Skeletal muscle satellite cell (primary cell): ENCODE results near the gene PGM2. TPM values are rescaled to one million over a fixed set of nuclear protein-coding genes. Genes with fewer than 3 reads are reported as not detected.
A peak's percentile ranks its signal among the peaks of the same experiment; 100 is the strongest.
"Not testable (repeated sequence)": the region's sequence is repeated elsewhere in the genome, so short reads cannot be mapped to it uniquely, and the experiment has no call there.

Source experiments
- H3K27me3 ChIP-seq: 2 replicates; pipeline ENCODE4 v1.7.0; 2013; ENCODE audit warnings: low read length; ENCODE audit not compliant: control insufficient read depth, insufficient read depth
- H3K36me3 ChIP-seq: 2 replicates; pipeline ENCODE4 v1.7.0; 2013; ENCODE audit warnings: mild to moderate bottlenecking, control low read depth, low read length; ENCODE audit not compliant: insufficient read depth
- H3K4me1 ChIP-seq: 2 replicates; pipeline ENCODE4 v1.7.0; 2013; ENCODE audit warnings: low read length; ENCODE audit not compliant: control insufficient read depth, insufficient read depth
- H3K4me2 ChIP-seq: 2 replicates; pipeline ENCODE4 v1.7.0; 2013; ENCODE audit warnings: mild to moderate bottlenecking, low read length
- H3K4me3 ChIP-seq: 2 replicates; pipeline ENCODE4 v1.7.0; 2013; ENCODE audit warnings: low read length
- H3K9ac ChIP-seq: 2 replicates; pipeline ENCODE4 v1.7.0; 2013; ENCODE audit warnings: mild to moderate bottlenecking, low read depth, low read length, moderate library complexity
- H3K9me3 ChIP-seq: replicated peaks from 2 replicates; pipeline ENCODE4 v1.7.0; 2013; ENCODE audit warnings: mild to moderate bottlenecking, control low read depth, low read length
- total RNA-seq: library from RNA; depleted of rRNA; stranded (reverse); fragments of >200 nt; gene quantifications from 2 replicates; pipeline ENCODE4 v1.2.3, GENCODE V29; 2012; rRNA removed

Gene PGM2
- total RNA-seq: 30.4 and 36.8 TPM in 2 replicates

GRCh38 chr4:37826295-37827029, at the start of gene PGM2:
PGM2 (plus strand) TSS chr4:37826686; CDS start chr4:37826733, 47 bp downstream.
- no peaks in the 10 kb centered on the region for H3K27me3 ChIP-seq

GRCh38 chr4:37779896-37780295, 46.6 kb upstream of the PGM2 start:
- no peaks in the 10 kb centered on the region for H3K9me3 ChIP-seq
- H3K36me3 ChIP-seq: no peaks in the 10 kb centered on the region
- H3K4me3 ChIP-seq: no peak overlapping the region
- no peaks in the 10 kb centered on the region for H3K4me1 ChIP-seq
- H3K27me3 ChIP-seq: peaks cover 33% of the 10 kb centered on the region
- H3K9ac ChIP-seq: no peak overlapping the region
- no peak overlapping the region for H3K4me2 ChIP-seq

More at GRCh38 chr4:37826295-37827029, at the start of gene PGM2:
- H3K9ac ChIP-seq: peak within 1 kb of the TSS; percentile 82
- peak within 1 kb of the TSS; percentile 92 for H3K4me3 ChIP-seq
- H3K4me1 ChIP-seq: peaks cover 7% of the 10 kb centered on the region
- H3K9me3 ChIP-seq: no peaks in the 10 kb centered on the region
- peak within 1 kb of the TSS; percentile 99 for H3K4me2 ChIP-seq
- H3K36me3 ChIP-seq: peaks cover 13% of the 10 kb centered on the region

- Histone ChIP-seq H3K4me3 (no peak overlapping the region), H3K4me2 (no peak overlapping the region), H3K4me1 (no peaks in the 10 kb centered on the region), H3K36me3 (no peaks in the 10 kb centered on the region), H3K9ac (no peak overlapping the region), H3K9me3 (no peaks in the 10 kb centered on the region), H3K27me3 (peaks cover 40% of the 10 kb centered on the region)
Observed at GRCh38 chr4:37780444-37781130, 45.9 kb upstream of the PGM2 start.

DNA sequence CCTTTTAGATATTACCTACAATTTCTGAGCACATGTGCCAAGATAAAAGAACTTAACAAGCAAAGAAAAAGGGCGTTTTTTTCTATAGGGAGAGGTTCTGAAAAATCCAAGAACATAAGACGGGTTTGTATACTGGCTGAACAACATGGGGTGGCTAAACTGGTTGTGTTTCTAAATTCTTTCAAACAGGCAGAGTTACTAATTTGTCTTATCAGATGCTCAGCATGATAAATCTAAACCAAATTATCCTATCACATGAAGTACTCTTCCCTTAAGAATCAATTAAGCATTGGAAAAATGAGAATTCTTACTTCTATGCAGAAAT, 45.4 kb upstream of the PGM2 start:
- Histone ChIP-seq H3K4me3 (no peak overlapping the region), H3K9me3 (no peaks in the 10 kb centered on the region), H3K4me2 (no peak overlapping the region), H3K36me3 (no peaks in the 10 kb centered on the region), H3K4me1 (no peaks in the 10 kb centered on the region), H3K9ac (no peak overlapping the region), H3K27me3 (peaks cover 44% of the 10 kb centered on the region)

GRCh38 chr4:37786267-37786666, 40.2 kb upstream of the PGM2 start:
- not testable (repeated sequence) for H3K9ac ChIP-seq, H3K9me3 ChIP-seq, H3K4me2 ChIP-seq, H3K4me3 ChIP-seq, H3K36me3 ChIP-seq, H3K4me1 ChIP-seq
- peaks cover 50% of the 10 kb centered on the region for H3K27me3 ChIP-seq

DNA sequence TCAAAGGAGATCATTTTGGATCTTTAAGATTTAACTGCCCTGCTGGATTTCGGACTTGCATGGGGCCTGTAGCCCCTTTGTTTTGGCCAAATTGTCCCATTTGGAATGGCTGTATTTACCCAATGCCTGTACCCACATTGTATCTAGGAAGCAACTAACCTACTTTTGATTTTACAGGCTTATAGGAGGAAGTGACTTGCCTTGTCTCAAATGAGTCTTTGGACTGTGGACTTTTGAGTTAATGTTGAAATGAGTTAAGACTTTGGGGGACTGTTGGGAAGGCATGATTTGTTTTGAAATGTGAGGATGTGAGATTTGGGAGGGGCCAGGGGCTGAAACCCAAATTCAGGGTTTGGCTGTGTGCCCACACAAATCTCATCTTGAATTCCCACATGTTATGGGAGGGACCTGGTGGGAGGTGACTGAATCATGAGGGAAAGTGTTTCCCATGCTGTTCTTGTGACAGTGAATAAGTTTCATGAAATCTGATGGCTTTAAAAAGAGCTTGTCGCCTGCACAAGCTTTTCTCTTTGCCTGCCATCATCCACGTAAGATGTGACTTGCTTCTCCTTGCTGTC, 38.5 kb upstream of the PGM2 start:
- not testable (repeated sequence) for H3K4me3 ChIP-seq, H3K36me3 ChIP-seq, H3K4me1 ChIP-seq, H3K4me2 ChIP-seq, H3K9me3 ChIP-seq, H3K9ac ChIP-seq
- peaks cover 47% of the 10 kb centered on the region for H3K27me3 ChIP-seq

DNA sequence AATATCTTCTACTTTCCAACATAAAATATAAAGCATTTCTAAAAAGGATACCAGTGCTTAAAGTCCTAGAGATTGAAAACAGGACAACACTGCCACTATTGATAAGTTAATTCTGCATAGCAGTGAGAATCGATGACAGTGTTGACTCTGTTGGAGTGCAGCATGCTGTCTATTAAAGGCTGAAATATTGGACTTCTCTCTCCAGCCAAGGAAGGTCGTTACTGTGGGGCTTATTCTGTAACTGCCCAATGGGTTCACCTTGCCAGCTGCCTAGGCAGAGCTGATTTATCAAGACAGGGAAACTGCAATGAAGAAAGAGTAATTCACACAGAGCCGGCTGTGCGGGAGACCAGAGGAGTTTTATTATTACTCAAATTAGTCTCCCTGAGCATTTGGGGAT, 37.7 kb upstream of the PGM2 start:
- no peak overlapping the region for H3K9ac ChIP-seq
- H3K4me2 ChIP-seq: no peak overlapping the region
- no peaks in the 10 kb centered on the region for H3K4me1 ChIP-seq
- no peaks in the 10 kb centered on the region for H3K36me3 ChIP-seq
- peaks cover 44% of the 10 kb centered on the region for H3K27me3 ChIP-seq
- no peaks in the 10 kb centered on the region for H3K9me3 ChIP-seq
- no peak overlapping the region for H3K4me3 ChIP-seq

- peaks cover 21% of the 10 kb centered on the region for H3K27me3 ChIP-seq
Observed at GRCh38 chr4:37792241-37792640, 34.2 kb upstream of the PGM2 start.

DNA sequence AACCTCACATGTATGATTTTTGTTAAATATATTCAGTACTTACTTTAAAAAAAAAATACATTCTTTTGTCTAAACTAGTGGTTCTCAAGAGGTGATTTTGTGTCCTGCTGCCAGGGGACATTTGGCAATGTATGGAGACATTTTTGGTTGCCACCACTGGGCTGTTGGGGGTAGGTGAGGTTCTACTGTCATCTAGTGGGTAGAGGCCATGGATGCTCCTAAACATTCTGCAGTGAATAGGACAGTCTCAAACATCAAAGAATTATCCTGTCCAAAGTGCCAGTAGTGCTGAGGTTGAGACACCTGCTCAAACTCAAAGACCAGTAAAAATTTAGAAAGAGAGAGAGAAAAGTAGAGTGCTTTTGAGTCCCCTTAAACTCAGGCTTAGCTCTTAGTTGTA, 32.9 kb upstream of the PGM2 start:
- no peaks in the 10 kb centered on the region for H3K9me3 ChIP-seq
- no peak overlapping the region for H3K4me2 ChIP-seq
- H3K27me3 ChIP-seq: peaks cover 17% of the 10 kb centered on the region
- H3K4me3 ChIP-seq: no peak overlapping the region
- peaks cover 9% of the 10 kb centered on the region for H3K4me1 ChIP-seq
- no peak overlapping the region for H3K9ac ChIP-seq
- no peaks in the 10 kb centered on the region for H3K36me3 ChIP-seq

More at GRCh38 chr4:37792241-37792640, 34.2 kb upstream of the PGM2 start:
- no peaks in the 10 kb centered on the region for H3K9me3 ChIP-seq
- H3K4me2 ChIP-seq: no peak overlapping the region
- H3K4me1 ChIP-seq: peaks cover 9% of the 10 kb centered on the region
- no peaks in the 10 kb centered on the region for H3K36me3 ChIP-seq
- no peak overlapping the region for H3K9ac ChIP-seq
- H3K4me3 ChIP-seq: no peak overlapping the region

GRCh38 chr4:37794056-37794455, 32.4 kb upstream of the PGM2 start:
- Histone ChIP-seq H3K27me3 (peaks cover 14% of the 10 kb centered on the region), H3K4me2 (no peak overlapping the region), H3K36me3 (no peaks in the 10 kb centered on the region), H3K9me3 (no peaks in the 10 kb centered on the region), H3K4me3 (no peak overlapping the region), H3K4me1 (peaks cover 9% of the 10 kb centered on the region), H3K9ac (no peak overlapping the region)

GRCh38 chr4:37795581-37796195, 30.8 kb upstream of the PGM2 start:
- Histone ChIP-seq H3K27me3 (peaks cover 11% of the 10 kb centered on the region), H3K4me1 (peaks cover 9% of the 10 kb centered on the region), H3K36me3 (no peaks in the 10 kb centered on the region), H3K9ac (no peak overlapping the region), H3K9me3 (no peaks in the 10 kb centered on the region), H3K4me3 (no peak overlapping the region), H3K4me2 (no peak overlapping the region)
